WTC11 (cell line): ENCODE measurements around the gene SPACDR.

ENCODE experiments used
- FOXJ3 ChIP-seq: sonication (generic); formaldehyde crosslinking; IDR thresholded peaks from 2 replicates; pipeline ENCODE4 v1.9.0; 2021; ENCODE audit warnings: missing genetic modification reagents, mild to moderate bottlenecking, borderline replicate concordance
- ZNF232 ChIP-seq: sonication (generic); formaldehyde crosslinking; IDR thresholded peaks from 2 replicates; pipeline ENCODE4 v1.8.0; 2022; ENCODE audit warnings: mild to moderate bottlenecking, missing genetic modification reagents
- ZNF416 ChIP-seq: fragments of 250-450 bp; sonication (Bioruptor Pico); IDR thresholded peaks from 2 replicates; pipeline ENCODE4 v1.9.0; 2021; ENCODE audit warnings: mild to moderate bottlenecking, inconsistent platforms
- TF ChIP-seq, protein P1 (sequence below): fragments of 200-600 bp; IDR thresholded peaks from 2 replicates; pipeline ENCODE4 v1.8.0; 2022; ENCODE audit warnings: antibody characterized with exemption
- TF ChIP-seq, protein P2 (sequence below): sonication (generic); formaldehyde crosslinking; IDR thresholded peaks from 2 replicates; pipeline ENCODE4 v1.8.0; 2022; ENCODE audit warnings: mild to moderate bottlenecking, missing genetic modification reagents
- TF ChIP-seq, protein P3 (sequence below): fragments of 250-450 bp; sonication (Bioruptor Pico); conservative IDR thresholded peaks from 2 replicates; pipeline ENCODE4 v1.9.0; 2021; ENCODE audit warnings: mild to moderate bottlenecking

DNA sequence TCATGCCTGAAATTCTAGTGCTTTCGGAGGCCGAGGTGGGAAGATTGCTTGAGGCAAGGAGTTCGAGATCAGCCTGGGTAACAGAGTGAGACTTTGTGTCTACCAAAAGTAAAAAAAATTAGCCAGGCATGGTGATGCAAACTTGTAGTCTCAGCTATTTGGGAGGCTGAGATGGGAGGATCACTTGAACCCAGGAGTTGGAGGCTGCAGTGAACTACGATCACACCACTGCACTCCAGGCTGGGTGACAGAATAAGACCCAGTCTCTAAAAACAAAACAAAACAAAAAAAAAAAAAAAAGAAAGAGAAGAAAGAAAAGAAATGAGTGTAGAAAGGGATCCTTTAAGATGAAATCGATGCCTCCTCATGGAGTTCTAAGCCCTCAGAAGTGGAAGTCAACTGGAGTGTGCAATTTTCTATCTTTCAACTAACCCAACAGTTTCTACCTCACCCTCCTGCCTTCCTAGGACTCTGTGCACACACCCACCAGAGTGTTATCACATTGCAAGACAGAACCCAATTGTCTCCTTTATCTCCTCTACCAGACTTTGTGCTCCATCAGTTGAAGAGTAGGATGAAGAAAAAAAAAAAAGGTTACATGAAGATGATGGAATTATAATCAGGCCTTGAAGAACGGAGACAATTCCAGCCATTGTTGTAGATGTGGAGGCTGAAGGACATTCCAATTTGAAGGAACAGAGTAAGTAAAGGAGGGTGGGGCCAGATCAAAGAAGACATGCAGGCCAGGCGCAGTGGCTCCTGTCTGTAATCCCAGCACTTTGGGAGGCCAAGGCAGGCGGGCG lies 46.6 kb upstream of the SPACDR start:
- TF ChIP-seq, protein P1, sequence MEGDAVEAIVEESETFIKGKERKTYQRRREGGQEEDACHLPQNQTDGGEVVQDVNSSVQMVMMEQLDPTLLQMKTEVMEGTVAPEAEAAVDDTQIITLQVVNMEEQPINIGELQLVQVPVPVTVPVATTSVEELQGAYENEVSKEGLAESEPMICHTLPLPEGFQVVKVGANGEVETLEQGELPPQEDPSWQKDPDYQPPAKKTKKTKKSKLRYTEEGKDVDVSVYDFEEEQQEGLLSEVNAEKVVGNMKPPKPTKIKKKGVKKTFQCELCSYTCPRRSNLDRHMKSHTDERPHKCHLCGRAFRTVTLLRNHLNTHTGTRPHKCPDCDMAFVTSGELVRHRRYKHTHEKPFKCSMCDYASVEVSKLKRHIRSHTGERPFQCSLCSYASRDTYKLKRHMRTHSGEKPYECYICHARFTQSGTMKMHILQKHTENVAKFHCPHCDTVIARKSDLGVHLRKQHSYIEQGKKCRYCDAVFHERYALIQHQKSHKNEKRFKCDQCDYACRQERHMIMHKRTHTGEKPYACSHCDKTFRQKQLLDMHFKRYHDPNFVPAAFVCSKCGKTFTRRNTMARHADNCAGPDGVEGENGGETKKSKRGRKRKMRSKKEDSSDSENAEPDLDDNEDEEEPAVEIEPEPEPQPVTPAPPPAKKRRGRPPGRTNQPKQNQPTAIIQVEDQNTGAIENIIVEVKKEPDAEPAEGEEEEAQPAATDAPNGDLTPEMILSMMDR = no peak
- TF ChIP-seq, protein P2, sequence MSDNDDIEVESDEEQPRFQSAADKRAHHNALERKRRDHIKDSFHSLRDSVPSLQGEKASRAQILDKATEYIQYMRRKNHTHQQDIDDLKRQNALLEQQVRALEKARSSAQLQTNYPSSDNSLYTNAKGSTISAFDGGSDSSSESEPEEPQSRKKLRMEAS (CRISPR knock-in tag) = no peak
- TF ChIP-seq ZNF416 (CRISPR knock-in tag) = no peak
- no peak for TF ChIP-seq FOXJ3 (CRISPR knock-in tag)
- TF ChIP-seq, protein P3, sequence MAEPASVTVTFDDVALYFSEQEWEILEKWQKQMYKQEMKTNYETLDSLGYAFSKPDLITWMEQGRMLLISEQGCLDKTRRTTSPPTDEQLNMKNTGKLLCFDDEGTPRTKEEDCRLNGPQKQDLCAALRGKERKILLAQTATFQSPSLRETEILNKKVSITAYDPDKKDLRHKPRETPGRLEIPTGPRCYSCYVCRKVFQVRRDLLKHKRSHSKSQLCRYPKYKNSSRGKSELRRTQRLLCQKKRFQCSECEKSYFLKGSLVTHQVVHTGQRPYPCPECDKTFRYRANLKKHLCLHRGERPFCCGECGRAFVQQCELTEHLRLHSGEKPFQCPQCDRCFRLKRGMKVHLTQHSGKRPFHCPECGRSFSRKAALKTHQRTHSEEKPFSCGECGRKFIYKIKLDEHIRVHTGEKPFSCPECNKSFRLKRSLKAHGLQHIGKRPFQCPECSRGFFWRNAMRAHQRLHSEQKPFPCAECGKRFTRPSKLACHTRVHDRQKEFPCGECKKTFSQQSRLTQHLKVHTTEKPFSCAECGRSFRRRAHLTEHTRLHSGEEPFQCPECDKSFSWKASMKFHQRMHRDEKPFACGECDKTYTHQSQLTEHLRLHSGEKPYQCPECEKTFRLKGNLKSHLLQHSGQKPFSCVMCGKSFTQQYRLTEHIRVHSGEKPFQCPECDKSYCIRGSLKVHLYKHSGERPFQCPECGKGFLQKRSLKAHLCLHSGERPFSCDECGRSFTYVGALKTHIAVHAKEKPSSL (CRISPR knock-in tag) = no peak
- TF ChIP-seq ZNF232 (CRISPR knock-in tag) = no peak
